Measurements from ENCODE around the gene OSBPL6.

- TF ChIP-seq CTCF (IDR thresholded peaks at IDR 0.05) = no peak
- no peak for TF ChIP-seq EZH2 (IDR thresholded peaks at IDR 0.05; ENCODE audit: borderline replicate concordance, insufficient read depth, low read depth, low read length, poor library complexity, severe bottlenecking)
Observed at GRCh38 chr2:178177066-178177679, 17.1 kb upstream of the OSBPL6 start.
